Embryonic facial prominence (tissue), 1 donor: ENCODE measurements around the gene CSGALNACT2.

ENCODE experiments used
- DNase-seq: peaks from one replicate; pipeline ENCODE4 v3.0.0-alpha.2; 2016; ENCODE audit errors: extremely low spot score

CSGALNACT2 gene

GRCh38 chr10:43124574-43125273, 13.5 kb upstream of the CSGALNACT2 start:
- DNase-seq = no peak

DNA sequence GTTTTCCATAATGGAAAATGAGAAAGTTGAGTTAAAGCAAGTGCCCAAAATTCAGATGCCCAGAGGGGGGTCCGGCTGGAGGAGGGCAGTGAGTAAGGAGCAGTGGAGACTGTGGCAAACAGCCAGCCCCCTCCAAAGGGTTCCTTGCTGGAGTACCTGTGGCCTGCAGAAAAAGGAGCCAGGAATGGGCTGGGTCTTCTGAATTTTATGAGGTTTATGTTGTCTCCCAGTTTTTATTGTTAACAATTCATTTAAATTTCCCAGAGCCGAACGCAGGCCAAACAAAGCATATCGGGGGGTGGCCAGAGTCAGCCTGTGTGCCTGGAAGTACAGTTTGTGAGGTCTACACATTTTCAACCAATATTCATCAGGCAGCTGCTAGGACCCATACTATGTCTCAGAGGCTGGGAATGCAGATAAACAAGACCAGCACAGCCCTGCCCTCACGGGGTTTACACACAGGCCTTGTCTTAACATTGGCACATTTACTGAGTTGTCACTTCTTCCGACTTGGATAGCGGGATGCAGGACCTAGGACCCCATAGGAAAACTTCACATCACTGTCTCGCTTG, 12.9 kb upstream of the CSGALNACT2 start:
- no peak for DNase-seq

GRCh38 chr10:43125881-43126731, 12.1 kb upstream of the CSGALNACT2 start:
- no peak for DNase-seq

GRCh38 chr10:43126759-43127424, 11.4 kb upstream of the CSGALNACT2 start:
- no peak for DNase-seq

DNA sequence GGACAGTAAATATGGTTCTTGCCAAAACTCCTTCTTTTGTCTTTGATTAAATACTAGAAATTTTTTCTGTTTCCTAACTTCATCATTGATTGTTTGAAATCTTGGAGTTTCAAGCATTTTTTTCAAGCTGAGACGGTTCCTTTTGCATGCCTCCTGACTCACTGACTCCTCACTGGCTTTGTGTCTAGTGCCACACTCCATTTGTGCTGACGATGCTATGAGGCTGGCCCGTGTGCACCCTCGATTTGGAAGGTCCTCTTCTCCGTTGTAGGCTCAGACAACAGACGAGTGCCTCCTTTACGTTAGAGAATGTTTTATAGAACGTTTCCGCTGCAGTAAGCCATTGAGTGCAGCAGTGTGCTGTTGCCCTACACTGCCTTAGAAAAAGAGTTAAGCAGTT, 10.8 kb upstream of the CSGALNACT2 start:
- no peak for DNase-seq

DNA sequence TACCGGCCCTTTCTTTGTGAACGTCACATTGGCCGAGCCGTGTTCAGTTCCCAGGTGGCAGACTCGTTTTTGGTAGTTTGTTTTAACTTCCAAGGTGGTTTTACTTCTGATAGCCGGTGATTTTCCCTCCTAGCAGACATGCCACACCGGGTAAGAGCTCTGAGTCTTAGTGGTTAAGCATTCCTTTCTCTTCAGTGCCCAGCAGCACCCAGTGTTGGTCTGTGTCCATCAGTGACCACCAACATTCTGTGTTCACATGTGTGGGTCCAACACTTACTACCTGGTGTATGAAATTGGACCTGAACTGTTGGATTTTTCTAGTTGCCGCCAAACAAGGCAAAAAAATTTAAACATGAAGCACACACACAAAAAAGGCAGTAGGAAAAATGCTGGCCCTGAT, 9.9 kb upstream of the CSGALNACT2 start:
- DNase-seq = no peak

DNA sequence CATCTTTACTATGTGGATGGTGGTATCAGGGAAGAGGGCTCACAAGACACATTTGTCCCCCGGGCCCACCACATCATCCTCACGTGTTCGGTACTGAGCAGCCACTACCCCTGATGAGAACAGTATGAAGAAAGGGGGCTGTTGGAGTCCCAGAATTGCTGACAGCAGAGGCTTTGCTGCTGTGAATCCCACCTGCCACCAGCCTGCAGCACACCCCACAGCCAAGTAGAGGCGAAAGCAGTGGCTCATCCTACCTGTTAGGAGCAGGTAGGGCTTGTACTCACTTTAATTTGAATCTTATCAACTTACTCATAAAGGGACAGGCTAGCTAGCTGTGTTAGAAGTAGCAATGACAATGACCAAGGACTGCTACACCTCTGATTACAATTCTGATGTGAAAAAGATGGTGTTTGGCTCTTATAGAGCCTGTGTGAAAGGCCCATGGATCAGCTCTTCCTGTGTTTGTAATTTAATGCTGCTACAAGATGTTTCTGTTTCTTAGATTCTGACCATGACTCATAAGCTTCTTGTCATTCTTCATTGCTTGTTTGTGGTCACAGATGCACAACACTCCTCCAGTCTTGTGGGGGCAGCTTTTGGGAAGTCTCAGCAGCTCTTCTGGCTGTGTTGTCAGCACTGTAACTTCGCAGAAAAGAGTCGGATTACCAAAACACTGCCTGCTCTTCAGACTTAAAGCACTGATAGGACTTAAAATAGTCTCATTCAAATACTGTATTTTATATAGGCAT, 9.1 kb upstream of the CSGALNACT2 start:
- peak; percentile 42 for DNase-seq

- no peak for DNase-seq
Measured at GRCh38 chr10:43130770-43131171, 7.5 kb upstream of the CSGALNACT2 start.

- DNase-seq = no peak
Measured at GRCh38 chr10:43131256-43131655, 7.0 kb upstream of the CSGALNACT2 start.

- no peak for DNase-seq
Measured at GRCh38 chr10:43131906-43132305, 6.3 kb upstream of the CSGALNACT2 start.

GRCh38 chr10:43132867-43133787, 5.1 kb upstream of the CSGALNACT2 start:
- DNase-seq = no peak

- DNase-seq = no peak
Measured at GRCh38 chr10:43134126-43134905, 3.9 kb upstream of the CSGALNACT2 start.

- DNase-seq = no peak
Measured at GRCh38 chr10:43135064-43135463, 3.2 kb upstream of the CSGALNACT2 start.

DNA sequence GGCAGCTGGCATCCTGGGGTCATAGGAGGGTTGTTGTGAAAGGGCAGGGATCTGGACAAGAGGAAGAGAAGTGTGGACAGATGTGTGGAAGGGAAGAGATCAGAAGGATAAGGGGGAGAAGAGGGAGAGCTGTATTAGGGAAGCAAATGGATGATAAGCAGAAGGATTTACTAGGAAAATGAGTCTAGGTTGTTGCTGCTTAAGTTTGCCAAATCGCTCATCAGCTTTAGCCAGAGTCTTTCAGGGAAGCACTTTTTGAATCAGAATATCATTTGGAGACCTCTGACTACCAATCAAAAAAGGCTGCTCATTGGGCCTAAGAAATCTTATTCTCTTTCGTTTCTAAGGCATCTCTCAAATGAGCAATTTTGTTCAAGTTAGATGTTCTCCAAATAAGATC, 2.6 kb upstream of the CSGALNACT2 start:
- DNase-seq = no peak

- DNase-seq = no peak
Measured at GRCh38 chr10:43136432-43136831, 1.8 kb upstream of the CSGALNACT2 start.

DNA sequence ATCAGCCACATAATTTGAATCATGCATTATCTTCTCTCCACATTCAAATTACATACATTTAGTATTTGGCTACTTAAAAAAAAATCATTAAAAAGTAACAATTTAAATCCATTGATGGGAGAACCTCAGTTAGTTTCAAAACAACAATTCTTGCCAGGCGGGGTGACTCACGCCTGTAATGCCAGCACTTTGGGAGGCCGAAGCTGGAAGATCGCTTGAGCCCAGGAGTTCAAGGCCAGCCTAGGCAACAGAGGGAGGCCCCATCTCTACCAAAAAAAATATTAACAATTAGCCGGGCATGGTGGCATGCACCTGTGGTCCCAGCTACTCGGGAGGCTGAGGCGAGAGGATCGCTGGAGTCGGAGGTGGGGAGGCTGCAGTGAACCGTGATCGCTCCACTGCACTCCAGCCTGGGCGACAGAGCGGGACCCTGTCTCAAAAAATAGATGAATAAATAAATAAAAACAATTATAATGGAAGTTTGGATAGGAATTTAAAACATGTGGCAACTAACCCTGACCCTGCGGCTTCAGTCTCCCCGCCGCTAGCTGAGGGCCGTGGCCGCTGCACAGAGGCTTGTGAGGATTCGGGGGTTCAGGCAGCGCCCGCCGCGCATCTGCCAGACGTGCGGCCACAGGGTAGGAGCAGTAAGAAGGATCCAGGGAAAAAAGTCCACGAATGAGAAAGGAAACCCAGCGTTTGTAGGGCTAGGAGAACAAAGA, 1.1 kb upstream of the CSGALNACT2 start:
- DNase-seq = no peak

DNA sequence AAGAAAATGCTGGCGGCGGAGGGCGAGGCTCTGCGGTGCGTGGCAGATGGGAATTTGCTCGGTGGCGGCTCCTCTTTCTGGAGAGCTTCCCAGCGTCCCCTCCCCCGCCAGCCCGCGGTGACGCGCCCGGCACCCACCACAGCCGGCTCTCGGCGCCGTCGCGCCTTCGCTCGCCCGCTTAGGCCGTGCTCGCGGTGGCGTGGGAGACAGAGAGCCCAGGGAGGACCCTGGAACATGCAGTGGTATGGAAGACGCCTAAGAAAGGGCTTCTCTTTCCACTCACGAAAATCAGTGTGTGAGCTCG, 576 bp upstream of the CSGALNACT2 start:
- peak; percentile 56 for DNase-seq

DNA sequence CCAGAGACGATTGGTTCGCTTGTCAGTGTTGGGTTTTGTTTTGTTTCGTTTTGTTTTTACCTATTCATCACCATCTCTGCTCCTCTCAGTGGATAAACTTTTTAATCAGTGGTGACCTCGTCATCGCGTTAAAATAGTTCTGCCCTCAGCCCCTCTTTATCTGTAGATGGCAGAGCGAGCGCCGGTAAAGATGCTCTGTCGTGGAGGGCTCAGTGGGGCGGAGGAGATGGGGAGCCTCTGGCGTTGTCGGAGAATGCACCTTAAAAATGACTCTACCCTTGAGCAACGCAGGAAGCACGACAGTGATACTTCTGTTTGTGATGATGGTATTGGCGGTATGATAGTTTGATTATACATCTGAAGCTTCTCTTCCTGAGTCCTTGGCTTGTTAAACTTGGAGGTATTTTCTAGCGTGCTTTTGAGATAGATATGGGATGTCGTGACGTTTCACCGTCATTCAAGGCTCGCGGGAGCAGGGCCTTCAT, 554 bp downstream of the CSGALNACT2 start:
- no peak for DNase-seq

DNA sequence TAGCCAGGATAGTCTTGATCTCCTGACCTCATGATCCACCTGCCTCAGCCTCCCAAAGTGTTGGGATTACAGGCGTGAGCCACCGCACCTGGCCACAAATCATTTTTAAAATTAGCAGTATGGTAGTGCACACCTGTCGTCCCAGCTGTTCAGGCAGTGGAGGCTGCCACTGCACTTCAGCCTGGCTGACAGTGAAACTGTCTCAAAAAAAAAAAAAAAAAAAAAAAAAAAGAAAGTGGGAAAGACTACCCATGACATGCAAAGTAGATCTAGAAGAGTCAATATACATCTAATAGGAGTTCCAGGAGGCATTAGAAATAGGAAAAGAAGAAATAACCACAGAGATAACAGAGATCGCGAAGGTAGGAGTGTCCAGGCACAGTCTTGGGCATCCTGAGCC, 3.2 kb downstream of the CSGALNACT2 start:
- no peak for DNase-seq
